B cell (primary cell): ENCODE results near the gene DIP2B.

Experiments used
- CTCF ChIP-seq: fragments of 200-600 bp; IDR thresholded peaks from one replicate; pipeline ENCODE4 v1.8.0; 2022; ENCODE audit warnings: antibody characterized with exemption, mild to moderate bottlenecking
- EZH2 ChIP-seq: IDR thresholded peaks from 2 replicates; pipeline ENCODE4 v1.6.1; 2012; ENCODE audit warnings: borderline replicate concordance, low read depth, mild to moderate bottlenecking, moderate library complexity, low read length; ENCODE audit not compliant: insufficient read depth, poor library complexity, severe bottlenecking

GRCh38 chr12:50603817-50604639 lies 99.2 kb downstream of the DIP2B start:
- TF ChIP-seq CTCF (no peak), EZH2 (no peak)
